ENCODE data around the gene VPS4B.

The VPS4B gene

DNA sequence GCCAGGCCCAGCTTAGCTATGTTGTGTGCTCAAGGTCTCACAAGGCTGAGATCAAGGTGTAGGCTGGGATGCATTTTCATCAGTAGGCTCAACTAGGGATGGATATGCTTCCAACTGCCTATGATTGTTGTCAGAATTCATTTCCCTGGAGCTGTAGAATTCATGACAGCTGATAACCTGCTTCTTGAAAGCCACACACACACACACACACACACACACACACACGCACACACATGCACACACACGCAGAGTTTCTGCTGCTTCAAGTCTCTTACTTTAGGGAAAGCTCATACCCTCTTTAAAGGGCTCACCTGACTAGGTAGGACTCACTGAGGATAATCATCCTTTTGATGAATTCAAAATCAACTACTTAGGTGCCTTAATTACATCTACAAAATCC is 8.2 kb upstream of the VPS4B start:
- Histone ChIP-seq H3K4me1 (ENCODE audit: low read depth, poor library complexity, severe bottlenecking) (no peaks in the 10 kb centered on the region), H2AFZ (ENCODE audit: low read depth) (no peak overlapping the region), H3K9ac (no peak overlapping the region), H3K27me3 (ENCODE audit: insufficient read depth, low read depth) (no peaks in the 10 kb centered on the region), H3K27ac (no peak overlapping the region), H3K79me2 (ENCODE audit: insufficient read depth, low read depth) (no peaks in the 10 kb centered on the region), H4K20me1 (ENCODE audit: insufficient read depth) (no peaks in the 10 kb centered on the region), H3K36me3 (ENCODE audit: insufficient read depth) (no peaks in the 10 kb centered on the region), H3K4me3 (IDR thresholded peaks at IDR 0.05; ENCODE audit: insufficient read depth, low read depth, low read length) (no peak overlapping the region), H3K4me2 (no peak overlapping the region)
- TF ChIP-seq, protein P1, sequence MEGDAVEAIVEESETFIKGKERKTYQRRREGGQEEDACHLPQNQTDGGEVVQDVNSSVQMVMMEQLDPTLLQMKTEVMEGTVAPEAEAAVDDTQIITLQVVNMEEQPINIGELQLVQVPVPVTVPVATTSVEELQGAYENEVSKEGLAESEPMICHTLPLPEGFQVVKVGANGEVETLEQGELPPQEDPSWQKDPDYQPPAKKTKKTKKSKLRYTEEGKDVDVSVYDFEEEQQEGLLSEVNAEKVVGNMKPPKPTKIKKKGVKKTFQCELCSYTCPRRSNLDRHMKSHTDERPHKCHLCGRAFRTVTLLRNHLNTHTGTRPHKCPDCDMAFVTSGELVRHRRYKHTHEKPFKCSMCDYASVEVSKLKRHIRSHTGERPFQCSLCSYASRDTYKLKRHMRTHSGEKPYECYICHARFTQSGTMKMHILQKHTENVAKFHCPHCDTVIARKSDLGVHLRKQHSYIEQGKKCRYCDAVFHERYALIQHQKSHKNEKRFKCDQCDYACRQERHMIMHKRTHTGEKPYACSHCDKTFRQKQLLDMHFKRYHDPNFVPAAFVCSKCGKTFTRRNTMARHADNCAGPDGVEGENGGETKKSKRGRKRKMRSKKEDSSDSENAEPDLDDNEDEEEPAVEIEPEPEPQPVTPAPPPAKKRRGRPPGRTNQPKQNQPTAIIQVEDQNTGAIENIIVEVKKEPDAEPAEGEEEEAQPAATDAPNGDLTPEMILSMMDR (conservative IDR thresholded peaks at IDR 0.05; ENCODE audit: low read depth, low read length), result no peak

DNA sequence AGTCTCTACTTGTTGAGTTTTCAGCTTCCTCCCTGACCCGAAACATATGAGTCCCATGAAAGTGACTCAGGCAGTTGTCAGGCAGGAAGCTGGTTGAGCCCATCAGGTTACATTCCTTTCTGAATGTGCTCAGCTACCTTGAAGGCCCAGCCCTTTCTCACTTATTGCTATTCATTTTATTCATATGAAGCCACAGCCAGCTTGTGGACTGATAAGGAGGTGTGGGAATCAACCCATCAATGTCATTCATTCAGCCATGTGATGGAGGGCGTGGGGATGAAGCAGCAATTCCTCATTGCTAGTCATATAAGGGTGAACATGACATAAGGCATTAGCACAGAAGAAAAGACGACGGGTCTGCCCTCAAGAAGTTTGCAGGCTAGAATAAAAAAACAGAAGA is 5.3 kb upstream of the VPS4B start:
- no peaks in the 10 kb centered on the region for H3K27me3 ChIP-seq (ENCODE audit: insufficient read depth, low read depth)
- H3K4me1 ChIP-seq (ENCODE audit: low read depth, poor library complexity, severe bottlenecking), result peaks cover 7% of the 10 kb centered on the region
- TF ChIP-seq, protein P1 (conservative IDR thresholded peaks at IDR 0.05; ENCODE audit: low read depth, low read length), result no peak
- H3K27ac ChIP-seq, result no peak overlapping the region
- H4K20me1 ChIP-seq (ENCODE audit: insufficient read depth), result no peaks in the 10 kb centered on the region
- H2AFZ ChIP-seq (ENCODE audit: low read depth), result no peak overlapping the region
- no peaks in the 10 kb centered on the region for H3K79me2 ChIP-seq (ENCODE audit: insufficient read depth, low read depth)
- H3K4me2 ChIP-seq, result no peak overlapping the region
- H3K4me3 ChIP-seq (IDR thresholded peaks at IDR 0.05; ENCODE audit: insufficient read depth, low read depth, low read length), result no peak overlapping the region
- no peaks in the 10 kb centered on the region for H3K36me3 ChIP-seq (ENCODE audit: insufficient read depth)
- H3K9ac ChIP-seq, result no peak overlapping the region

DNA sequence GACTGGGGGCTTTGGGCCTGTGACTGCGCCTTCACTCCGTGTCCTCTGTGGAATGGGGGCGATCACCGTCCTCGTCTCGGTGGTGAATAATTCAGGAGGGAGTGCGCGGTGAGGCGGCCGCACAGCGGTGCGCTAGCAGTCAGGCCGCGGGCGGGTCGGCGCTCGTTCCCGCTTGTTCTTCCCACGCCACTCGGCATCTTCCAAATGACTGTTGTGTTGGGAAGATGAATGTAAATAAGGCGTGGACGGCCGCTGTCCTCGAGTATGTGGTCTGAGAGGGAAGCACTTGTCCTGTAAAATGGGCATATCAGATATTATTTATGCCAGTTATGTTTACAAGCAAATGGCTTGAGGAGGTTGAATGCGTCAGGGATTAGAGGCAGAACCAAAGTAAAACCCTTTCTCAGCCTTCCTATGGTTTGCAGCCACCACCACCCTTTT is 608 bp upstream of the VPS4B start:
- TF ChIP-seq, protein P1 (conservative IDR thresholded peaks at IDR 0.05; ENCODE audit: low read depth, low read length), result 0 out of 2 replicates have a peak, but pooled peaks have one; percentile 13
- peaks cover 40% of the 10 kb centered on the region for H3K79me2 ChIP-seq (ENCODE audit: insufficient read depth, low read depth)
- H3K27ac ChIP-seq, result peak overlapping the region; percentile 71
- H2AFZ ChIP-seq (ENCODE audit: low read depth), result peak overlapping the region; percentile 87
- peak overlapping the region; percentile 42 for H3K4me2 ChIP-seq
- H3K36me3 ChIP-seq (ENCODE audit: insufficient read depth), result no peaks in the 10 kb centered on the region
- peak overlapping the region; percentile 60 for H3K4me3 ChIP-seq (IDR thresholded peaks at IDR 0.05; ENCODE audit: insufficient read depth, low read depth, low read length)
- no peaks in the 10 kb centered on the region for H4K20me1 ChIP-seq (ENCODE audit: insufficient read depth)
- no peaks in the 10 kb centered on the region for H3K27me3 ChIP-seq (ENCODE audit: insufficient read depth, low read depth)
- H3K9ac ChIP-seq, result peak overlapping the region; percentile 85
- H3K4me1 ChIP-seq (ENCODE audit: low read depth, poor library complexity, severe bottlenecking), result peaks cover 24% of the 10 kb centered on the region

DNA sequence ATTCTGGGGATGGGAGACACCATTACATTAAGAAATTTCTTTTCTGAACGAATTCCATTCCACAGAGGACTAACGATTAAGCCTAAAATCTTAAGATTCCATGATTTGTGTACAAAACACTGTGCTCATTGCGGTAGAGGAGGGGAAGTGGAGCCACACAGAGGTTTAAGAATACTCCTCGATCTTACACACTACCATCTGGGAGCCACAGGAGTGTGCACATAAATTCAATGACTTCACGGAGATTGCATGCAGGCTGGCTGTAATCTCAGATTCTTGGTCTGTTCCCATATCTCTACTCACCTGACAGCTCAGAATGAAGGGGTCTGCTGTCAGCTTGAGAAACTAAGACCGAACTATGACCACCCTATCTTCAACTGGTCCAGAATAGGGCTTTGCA is 762 bp downstream of the VPS4B start:
- Histone ChIP-seq H3K4me2 (peak overlapping the region; percentile 93), H3K79me2 (ENCODE audit: insufficient read depth, low read depth) (peaks cover 52% of the 10 kb centered on the region), H3K27me3 (ENCODE audit: insufficient read depth, low read depth) (no peaks in the 10 kb centered on the region), H3K4me1 (ENCODE audit: low read depth, poor library complexity, severe bottlenecking) (peaks cover 24% of the 10 kb centered on the region), H2AFZ (ENCODE audit: low read depth) (peak overlapping the region; percentile 87; the same call in 1 of the 2 replicates), H3K27ac (peak overlapping the region; percentile 71), H3K4me3 (IDR thresholded peaks at IDR 0.05; ENCODE audit: insufficient read depth, low read depth, low read length) (no peak overlapping the region), H3K36me3 (ENCODE audit: insufficient read depth) (no peaks in the 10 kb centered on the region), H4K20me1 (ENCODE audit: insufficient read depth) (no peaks in the 10 kb centered on the region), H3K9ac (peak overlapping the region; percentile 85)
- TF ChIP-seq, protein P1 (conservative IDR thresholded peaks at IDR 0.05; ENCODE audit: low read depth, low read length), result no peak
